Stimulated activated memory B cell treated with anti-CD40 and anti-IgM and Interleukin-4, amounts not matched to agents 10 μg/mL and 1 μg/mL and 100 μg/mL, for 72 hours (primary cell): ENCODE data around the gene RAI1.

Experiments
- ATAC-seq: fragments of 150-1000 bp; cut with Tn5 transposase; 2 replicates; pipeline ENCODE4 v1.10.0; 2021
- H3K27ac Mint-ChIP-seq: one replicate; pipeline ENCODE4 v1.8.0; 2022; ENCODE audit warnings: mild to moderate bottlenecking, mixed read lengths
- H3K27me3 Mint-ChIP-seq: one replicate; pipeline ENCODE4 v1.8.0; 2022; ENCODE audit warnings: mixed read lengths
- H3K36me3 Mint-ChIP-seq: one replicate; pipeline ENCODE4 v1.8.0; 2022; ENCODE audit warnings: mixed read lengths
- H3K4me1 Mint-ChIP-seq: one replicate; pipeline ENCODE4 v1.8.0; 2022; ENCODE audit warnings: mixed read lengths
- H3K4me3 Mint-ChIP-seq: one replicate; pipeline ENCODE4 v1.8.0; 2022; ENCODE audit warnings: mild to moderate bottlenecking, moderate library complexity, mixed read lengths
- H3K9me3 Mint-ChIP-seq: one replicate; pipeline ENCODE4 v1.8.0; 2022; ENCODE audit warnings: mixed read lengths

RAI1 gene

DNA sequence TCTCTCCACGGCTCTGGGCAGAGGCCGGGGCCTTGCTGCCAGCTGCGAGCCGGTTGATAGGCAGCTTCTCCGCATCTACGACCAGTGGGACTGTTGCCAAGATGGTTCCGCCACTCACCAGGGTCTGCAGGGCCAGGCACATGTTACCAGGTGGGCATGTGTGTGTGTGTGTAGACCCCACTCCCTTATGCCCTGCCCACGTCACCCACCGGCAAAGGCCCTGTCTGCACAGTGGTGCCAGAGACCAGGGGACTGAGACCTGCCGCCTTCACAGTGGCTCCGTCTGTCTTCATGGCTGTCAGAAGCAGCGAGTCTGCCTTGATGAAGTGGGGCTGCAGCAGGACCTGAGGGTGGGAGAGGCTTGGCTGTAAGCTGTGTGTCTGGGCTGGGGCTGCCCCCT is 137.9 kb downstream of the RAI1 start:
- peaks cover 51% of the 10 kb centered on the region for H3K4me1 Mint-ChIP-seq
- no peak for ATAC-seq
- no peaks in the 10 kb centered on the region for H3K9me3 Mint-ChIP-seq
- H3K4me3 Mint-ChIP-seq: no peak overlapping the region
- no peaks in the 10 kb centered on the region for H3K27me3 Mint-ChIP-seq
- peak overlapping the region; percentile 2 for H3K27ac Mint-ChIP-seq
- peaks cover 50% of the 10 kb centered on the region for H3K36me3 Mint-ChIP-seq

DNA sequence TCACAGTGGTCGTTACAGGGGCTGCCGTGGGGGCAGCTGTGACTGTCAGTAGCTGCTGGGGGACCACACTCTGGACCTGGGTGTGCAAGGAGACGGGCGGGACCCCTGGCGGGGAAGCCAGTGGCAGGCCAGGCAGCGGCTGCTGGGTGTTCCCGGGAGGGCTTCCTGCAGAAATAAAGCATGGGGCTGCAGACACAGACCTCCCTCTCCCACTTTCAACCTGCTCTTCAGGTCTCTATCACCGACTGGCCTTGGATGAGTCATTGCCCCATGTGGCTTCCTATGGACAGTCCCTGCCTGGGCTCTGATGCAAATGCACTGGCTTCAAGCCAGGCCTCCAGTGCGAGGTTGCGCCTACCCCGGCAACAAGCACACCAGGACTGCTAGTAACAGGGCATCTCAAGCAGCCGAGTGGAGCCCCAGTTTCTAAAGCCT is 138.3 kb downstream of the RAI1 start:
- Mint-ChIP-seq H3K27me3 (no peaks in the 10 kb centered on the region), H3K4me3 (peak overlapping the region; percentile 4), H3K9me3 (no peaks in the 10 kb centered on the region), H3K27ac (peak overlapping the region; percentile 2), H3K4me1 (peaks cover 56% of the 10 kb centered on the region), H3K36me3 (peaks cover 45% of the 10 kb centered on the region)
- peak; percentile 86 for ATAC-seq

DNA sequence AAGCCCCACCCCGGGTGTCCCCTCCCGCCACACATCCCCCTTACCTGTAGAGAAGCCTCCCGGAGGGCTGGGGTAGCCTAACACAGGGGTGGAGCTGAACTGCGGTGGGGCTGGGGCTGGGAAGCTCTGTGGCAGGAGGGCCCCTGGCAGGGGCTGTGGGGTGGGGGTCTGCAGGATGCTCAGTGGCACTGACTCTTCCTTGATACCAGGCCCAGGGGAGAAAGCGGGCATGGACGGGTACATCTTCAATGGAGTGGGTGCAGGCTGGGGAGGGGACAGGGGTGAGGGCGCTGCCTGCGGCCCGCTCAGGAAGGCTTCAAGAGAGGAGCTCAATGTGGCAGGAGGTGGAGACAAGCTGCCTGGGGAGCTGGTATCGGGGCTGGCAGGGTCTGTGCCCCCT is 138.8 kb downstream of the RAI1 start:
- Mint-ChIP-seq H3K4me1 (peaks cover 61% of the 10 kb centered on the region), H3K27ac (peak overlapping the region; percentile 2), H3K4me3 (peak overlapping the region; percentile 4), H3K36me3 (peaks cover 41% of the 10 kb centered on the region), H3K9me3 (no peaks in the 10 kb centered on the region), H3K27me3 (no peaks in the 10 kb centered on the region)
- ATAC-seq: no peak

DNA sequence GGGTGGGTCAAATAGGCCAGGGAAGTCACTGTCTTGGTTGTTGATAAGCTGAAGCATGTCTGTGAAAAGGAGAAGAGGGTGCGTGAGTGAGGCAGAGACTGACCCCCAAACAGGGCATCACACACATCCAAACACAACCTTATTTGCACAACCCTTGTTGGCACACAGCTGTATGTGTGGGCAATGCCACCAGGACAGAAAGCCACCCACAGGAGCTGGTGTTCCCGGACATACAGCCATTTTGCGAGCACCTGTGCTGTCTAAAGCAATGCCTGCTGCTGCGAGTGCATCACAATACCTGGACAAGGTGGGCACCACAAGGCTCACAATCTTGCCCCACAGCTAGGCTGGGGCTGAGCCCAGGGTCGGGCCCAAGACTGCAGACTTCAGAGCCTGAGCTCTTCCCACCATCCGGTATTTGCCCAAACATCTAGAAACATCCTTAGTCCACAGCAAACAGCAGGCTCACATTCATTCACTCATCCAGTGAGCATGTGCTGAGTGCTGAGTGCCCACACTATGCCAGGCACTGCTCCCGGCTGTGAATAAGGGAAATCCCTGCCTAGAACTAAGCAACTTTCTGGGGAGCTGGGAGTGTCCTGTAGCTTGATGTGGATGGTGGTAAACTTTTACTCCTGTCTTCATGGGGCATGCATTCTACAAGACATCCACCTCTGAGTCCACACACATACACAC is 139.4 kb downstream of the RAI1 start:
- H3K27ac Mint-ChIP-seq: no peak overlapping the region
- no peak overlapping the region for H3K4me3 Mint-ChIP-seq
- peaks cover 62% of the 10 kb centered on the region for H3K4me1 Mint-ChIP-seq
- no peaks in the 10 kb centered on the region for H3K27me3 Mint-ChIP-seq
- ATAC-seq: no peak
- peaks cover 37% of the 10 kb centered on the region for H3K36me3 Mint-ChIP-seq
- H3K9me3 Mint-ChIP-seq: no peaks in the 10 kb centered on the region

DNA sequence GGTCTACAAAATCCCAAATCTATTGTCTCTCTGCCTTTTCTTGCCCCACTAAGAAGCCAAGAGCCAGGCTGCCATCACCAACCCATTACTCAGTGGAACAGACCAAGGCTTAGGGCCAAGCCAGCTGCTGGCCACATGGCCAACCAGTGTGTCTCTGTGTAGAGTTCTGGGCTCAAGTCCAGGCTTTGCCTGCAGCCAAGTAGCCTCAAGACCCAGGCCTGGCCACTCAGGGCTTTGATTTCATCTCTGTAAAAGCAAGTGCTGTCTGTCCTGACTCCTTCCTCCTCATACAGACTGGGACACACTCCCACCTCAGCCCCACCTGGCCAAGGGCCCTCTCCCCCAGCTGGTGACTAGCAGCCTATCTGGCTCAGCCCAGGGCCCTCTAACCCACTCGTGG is 140.9 kb downstream of the RAI1 start:
- Mint-ChIP-seq H3K27ac (no peak overlapping the region), H3K36me3 (peaks cover 32% of the 10 kb centered on the region), H3K27me3 (no peaks in the 10 kb centered on the region), H3K4me3 (no peak overlapping the region), H3K4me1 (peaks cover 78% of the 10 kb centered on the region), H3K9me3 (no peaks in the 10 kb centered on the region)
- no peak for ATAC-seq

DNA sequence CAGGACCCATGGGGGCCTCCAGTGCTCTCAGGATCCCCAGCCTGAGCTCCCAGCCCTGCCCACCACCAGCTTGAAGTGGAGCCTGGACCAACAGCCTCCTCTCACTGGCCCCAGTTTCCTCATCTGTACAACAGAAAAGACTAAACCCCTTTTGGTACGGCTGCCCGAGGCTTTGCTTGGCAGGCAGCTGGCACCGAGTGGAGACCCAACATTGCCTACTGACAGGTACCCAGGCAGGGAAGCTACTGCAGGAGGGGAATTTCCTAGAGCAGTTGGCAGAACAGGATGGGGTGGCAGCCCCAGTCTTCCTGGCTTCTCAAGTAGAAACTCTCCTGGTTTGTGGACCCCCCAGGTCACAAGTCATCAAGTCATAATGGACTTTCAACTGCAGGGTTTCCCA is 141.4 kb downstream of the RAI1 start:
- H3K9me3 Mint-ChIP-seq: no peaks in the 10 kb centered on the region
- no peak overlapping the region for H3K27ac Mint-ChIP-seq
- H3K27me3 Mint-ChIP-seq: no peaks in the 10 kb centered on the region
- ATAC-seq: no peak
- peaks cover 28% of the 10 kb centered on the region for H3K36me3 Mint-ChIP-seq
- H3K4me3 Mint-ChIP-seq: no peak overlapping the region
- H3K4me1 Mint-ChIP-seq: peaks cover 78% of the 10 kb centered on the region

DNA sequence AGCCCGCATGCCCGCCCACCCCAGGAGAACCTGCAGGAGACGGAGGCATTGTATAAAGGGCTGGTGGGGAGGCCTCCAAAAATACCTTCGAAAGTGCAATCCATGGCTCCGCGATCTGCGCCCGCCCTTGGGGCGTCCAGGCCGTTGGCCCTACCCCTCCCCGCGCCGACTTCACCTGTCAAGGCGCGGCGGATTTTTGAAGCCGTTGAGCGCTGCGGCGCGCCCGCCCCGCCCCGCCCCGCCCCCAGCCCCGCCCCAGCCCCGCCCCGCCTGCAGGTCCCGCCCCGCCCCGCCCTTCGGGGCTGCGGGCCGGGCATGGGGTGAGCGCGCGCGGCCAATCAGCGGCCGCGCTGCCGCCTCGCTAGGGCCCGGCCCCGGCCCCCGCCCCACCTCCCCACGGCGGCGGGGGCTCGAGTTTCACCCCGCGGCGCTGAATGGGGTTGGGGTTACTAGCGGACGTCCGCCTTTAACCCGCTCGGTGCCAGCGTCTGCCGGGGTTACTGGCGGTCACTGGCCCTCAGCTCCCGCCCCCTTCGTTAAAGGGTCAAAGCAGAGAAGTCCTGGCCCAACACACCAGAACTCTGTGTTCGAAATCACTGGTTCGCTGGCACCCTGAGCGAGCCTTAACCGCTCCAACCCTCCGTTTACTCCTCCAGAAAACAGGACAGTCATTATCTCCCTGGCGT is 142.3 kb downstream of the RAI1 start:
- peaks cover 84% of the 10 kb centered on the region for H3K4me1 Mint-ChIP-seq
- ATAC-seq: peak; percentile 91
- H3K9me3 Mint-ChIP-seq: no peaks in the 10 kb centered on the region
- H3K27ac Mint-ChIP-seq: peak overlapping the region; percentile 67
- H3K4me3 Mint-ChIP-seq: peak overlapping the region; percentile 74
- peaks cover 31% of the 10 kb centered on the region for H3K36me3 Mint-ChIP-seq
- no peaks in the 10 kb centered on the region for H3K27me3 Mint-ChIP-seq

DNA sequence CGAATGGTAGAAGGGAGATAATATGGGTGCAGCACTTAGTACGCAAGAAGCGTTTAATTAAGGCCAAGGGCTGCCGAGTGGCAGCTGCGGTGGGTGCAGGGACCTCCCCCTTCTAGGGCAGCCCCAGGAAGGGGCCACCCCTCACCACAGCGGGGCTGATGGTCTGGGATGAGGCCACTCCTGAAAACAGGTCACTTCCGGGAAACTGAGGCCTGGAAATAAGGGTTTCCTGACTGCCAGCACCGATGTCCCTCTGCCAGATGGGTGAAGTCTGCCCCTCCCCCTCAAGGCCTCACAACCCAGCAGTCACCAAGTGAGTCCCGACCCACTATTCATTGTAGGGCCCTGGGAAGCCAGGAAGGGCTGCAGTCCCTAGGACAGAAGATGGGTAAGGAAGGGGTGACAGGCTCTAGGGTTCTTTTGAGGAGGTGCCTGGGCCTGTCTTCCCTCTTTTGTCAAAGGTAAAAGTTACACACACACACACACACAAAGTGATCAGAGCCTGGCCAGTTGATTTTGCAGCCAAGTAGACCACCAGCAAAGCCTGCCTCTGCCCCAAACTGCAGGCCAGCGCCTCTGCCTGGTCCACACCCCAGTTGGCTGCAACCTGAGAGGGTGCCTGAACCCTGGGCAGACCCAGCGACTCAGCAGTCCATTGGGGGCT is 143.0 kb downstream of the RAI1 start:
- peaks cover 24% of the 10 kb centered on the region for H3K36me3 Mint-ChIP-seq
- peak overlapping the region; percentile 74 for H3K4me3 Mint-ChIP-seq
- no peaks in the 10 kb centered on the region for H3K27me3 Mint-ChIP-seq
- peak overlapping the region; percentile 67 for H3K27ac Mint-ChIP-seq
- peak; percentile 3 for ATAC-seq
- peaks cover 77% of the 10 kb centered on the region for H3K4me1 Mint-ChIP-seq
- H3K9me3 Mint-ChIP-seq: no peaks in the 10 kb centered on the region

DNA sequence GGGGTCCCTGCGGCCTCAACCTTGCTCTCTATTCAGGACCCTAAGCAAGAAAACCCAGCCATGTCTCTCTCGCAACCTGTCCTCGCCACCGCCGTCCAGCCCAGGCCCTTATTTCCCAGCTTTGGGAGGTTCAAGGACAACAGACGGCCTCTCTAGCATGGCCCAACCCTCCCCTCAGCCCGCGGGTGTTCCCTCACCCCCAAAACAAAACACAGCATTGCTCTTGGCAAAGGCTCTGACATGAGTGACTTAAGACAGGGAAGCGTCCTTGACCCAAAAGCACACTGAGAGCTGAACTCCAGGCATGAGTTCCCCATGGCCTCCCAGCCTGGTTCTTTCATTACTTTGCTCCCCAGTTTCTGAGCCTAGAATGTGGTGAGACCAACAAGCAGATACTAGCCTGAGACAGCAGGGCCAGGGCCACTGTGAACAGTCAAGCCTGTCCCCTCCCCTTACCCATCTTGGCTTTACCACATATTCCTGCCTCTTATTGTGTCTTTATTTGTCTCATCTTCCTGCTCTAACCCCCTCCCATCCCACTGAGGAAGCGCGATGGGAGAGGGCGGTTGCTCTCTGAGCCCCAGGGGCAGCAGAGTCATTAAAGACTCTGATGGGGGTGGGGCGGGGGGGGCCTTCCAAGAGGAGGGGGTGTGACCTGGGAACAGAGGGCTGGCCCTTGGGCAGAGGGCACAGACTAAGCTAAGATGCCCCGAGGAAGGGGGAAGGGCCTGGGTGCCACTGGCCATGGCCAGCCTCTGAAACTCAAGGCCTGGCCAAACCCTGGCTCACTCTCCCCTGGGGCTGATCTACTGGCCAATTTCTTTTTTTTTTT is 143.7 kb downstream of the RAI1 start:
- Mint-ChIP-seq H3K4me3 (peak overlapping the region; percentile 11), H3K27me3 (no peaks in the 10 kb centered on the region), H3K9me3 (no peaks in the 10 kb centered on the region), H3K27ac (peak overlapping the region; percentile 67), H3K36me3 (peaks cover 17% of the 10 kb centered on the region), H3K4me1 (peaks cover 70% of the 10 kb centered on the region)
- ATAC-seq: no peak

DNA sequence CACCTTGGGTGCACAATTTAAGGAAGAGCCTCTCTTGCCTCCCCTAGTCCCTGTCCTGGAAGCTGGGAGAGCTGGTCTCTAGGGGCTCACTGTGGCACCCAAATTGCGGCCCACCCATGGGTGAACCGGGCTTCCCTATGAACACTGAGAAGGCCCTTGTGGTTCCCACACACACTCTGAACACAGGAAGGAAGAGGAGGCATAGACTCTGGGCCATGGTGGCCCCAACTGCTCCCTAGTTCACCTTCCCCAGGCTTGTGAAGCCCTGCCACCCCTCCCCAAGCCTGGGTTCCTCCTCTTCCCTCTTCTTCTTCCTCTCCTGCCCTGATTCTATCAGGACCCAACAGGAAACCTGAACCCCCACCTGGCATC is 145.1 kb downstream of the RAI1 start:
- Mint-ChIP-seq H3K27ac (peak overlapping the region; percentile 6), H3K4me1 (peaks cover 64% of the 10 kb centered on the region), H3K27me3 (no peaks in the 10 kb centered on the region), H3K4me3 (no peak overlapping the region), H3K36me3 (peaks cover 17% of the 10 kb centered on the region), H3K9me3 (no peaks in the 10 kb centered on the region)
- no peak for ATAC-seq

DNA sequence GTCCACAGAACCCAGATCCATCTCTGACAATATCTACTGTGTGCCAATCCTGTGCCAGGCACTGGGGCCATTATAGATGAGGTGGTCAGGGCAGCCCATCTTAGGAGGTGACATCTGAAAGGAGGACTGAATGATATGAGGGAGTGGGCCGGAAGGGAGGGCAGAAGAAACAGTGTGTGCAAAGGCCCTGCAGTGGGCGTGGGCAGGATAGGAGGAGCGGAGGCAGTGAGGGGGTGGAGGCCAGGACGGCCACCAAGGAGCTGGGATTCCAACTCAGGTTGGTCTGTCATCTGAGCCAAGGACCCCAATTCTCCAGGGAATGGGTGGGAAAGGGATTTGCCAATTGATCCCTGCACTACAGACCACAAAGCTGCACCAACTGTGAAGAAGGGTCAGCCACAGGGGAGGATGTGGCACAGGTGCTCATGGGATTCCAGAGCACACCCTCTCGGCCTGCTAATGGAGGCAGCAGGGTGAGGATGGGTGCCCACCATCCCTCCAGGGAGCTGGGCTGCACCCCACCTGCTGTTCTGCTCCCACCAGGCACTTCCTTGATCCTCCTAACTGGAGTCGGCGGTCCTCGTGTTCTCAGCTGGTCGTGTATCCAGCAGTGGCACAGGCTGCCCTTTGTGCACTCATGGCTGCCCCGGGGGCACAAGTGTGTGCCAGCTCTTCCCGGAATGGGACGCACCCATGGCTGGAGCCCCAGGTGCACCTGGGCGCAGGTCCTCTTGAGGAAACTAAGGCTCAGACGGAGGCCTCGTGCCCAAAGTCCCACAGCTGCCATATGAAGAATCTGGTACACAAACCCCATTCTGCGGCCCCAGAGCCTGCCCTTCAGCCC is 145.9 kb downstream of the RAI1 start:
- H3K9me3 Mint-ChIP-seq: no peaks in the 10 kb centered on the region
- no peaks in the 10 kb centered on the region for H3K27me3 Mint-ChIP-seq
- peaks cover 19% of the 10 kb centered on the region for H3K36me3 Mint-ChIP-seq
- H3K4me1 Mint-ChIP-seq: peaks cover 57% of the 10 kb centered on the region
- no peak for ATAC-seq
- peak overlapping the region; percentile 6 for H3K27ac Mint-ChIP-seq
- no peak overlapping the region for H3K4me3 Mint-ChIP-seq

DNA sequence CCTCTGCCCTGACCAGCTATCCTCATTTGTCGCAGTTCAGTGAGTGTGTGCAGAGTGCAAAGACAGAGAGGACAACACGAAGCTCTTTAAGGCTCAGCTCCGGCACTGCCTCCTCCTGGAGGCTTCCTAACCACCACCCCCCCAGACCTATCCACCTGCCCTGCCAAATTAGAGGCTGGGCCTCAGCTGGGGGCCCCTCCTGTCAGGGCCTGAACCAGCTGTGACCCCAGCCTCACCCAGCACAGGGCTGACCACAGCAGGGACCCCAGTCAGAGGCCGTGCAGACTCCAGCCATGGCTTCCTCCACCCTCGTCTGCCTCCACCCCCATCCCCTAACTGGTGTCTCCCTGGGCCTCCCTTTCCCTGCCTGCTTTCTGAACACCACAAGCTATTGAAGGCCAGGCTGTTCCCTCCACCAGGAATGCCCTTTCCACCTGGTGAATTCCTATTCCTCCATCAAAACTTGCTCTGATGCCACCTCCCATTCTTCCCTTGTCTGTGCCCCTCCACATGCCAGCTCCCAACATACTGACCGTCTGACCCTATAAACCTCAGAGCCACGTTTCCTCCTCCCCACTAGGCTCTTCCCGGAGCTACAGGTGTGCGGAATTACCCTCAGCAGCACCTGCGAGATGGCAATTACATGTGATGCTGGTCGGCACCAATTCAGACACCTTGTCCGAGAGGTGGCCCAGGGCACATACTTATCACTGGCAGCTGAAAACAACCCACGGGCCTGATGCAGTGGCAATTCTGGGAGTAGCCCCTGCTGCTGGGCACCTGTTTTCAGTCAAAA is 146.8 kb downstream of the RAI1 start:
- no peak for ATAC-seq
- Mint-ChIP-seq H3K36me3 (peaks cover 23% of the 10 kb centered on the region), H3K27ac (no peak overlapping the region), H3K9me3 (no peaks in the 10 kb centered on the region), H3K4me1 (peaks cover 55% of the 10 kb centered on the region), H3K4me3 (no peak overlapping the region), H3K27me3 (no peaks in the 10 kb centered on the region)

DNA sequence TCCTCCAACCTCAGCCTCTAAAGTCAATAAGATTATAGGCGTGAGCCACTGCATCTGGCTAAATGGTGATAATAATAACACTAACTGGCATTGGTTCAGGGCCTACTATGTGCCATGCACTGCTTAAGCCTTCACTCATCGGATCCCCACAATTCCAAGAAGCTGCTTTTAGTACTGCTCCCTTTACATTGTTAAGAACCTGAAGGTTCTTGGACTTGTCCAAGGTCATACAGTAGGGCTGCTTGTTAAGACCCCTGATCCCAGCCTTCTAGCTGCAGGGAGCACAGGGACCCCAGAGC is 149.0 kb downstream of the RAI1 start:
- Mint-ChIP-seq H3K27me3 (no peaks in the 10 kb centered on the region), H3K4me1 (peaks cover 55% of the 10 kb centered on the region), H3K4me3 (no peak overlapping the region), H3K27ac (no peak overlapping the region), H3K36me3 (peaks cover 30% of the 10 kb centered on the region), H3K9me3 (no peaks in the 10 kb centered on the region)
- no peak for ATAC-seq

DNA sequence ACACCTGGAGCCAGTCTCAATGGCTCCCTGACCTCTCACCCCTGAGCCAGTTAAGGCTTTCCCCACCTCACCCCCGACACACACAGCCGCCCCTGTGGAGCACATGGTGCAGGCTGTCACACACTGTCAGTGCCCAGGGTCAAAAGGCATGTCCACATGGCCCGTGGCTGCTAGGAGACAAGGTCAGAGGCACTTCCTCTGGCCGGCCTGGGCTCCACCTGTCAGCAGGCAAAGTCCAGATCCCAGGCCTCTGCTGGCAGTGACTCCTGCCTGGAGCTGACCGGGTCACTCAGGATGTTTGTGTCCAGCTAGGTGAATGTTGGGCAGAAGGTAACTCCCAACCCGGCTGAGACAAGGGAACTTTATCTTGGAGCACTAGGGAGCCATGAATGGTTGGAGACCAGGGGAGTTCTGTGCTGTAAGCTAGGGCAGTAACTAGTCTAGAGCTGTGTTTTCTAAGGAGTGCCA is 149.5 kb downstream of the RAI1 start:
- H3K9me3 Mint-ChIP-seq: no peaks in the 10 kb centered on the region
- no peak overlapping the region for H3K4me3 Mint-ChIP-seq
- peaks cover 58% of the 10 kb centered on the region for H3K4me1 Mint-ChIP-seq
- no peaks in the 10 kb centered on the region for H3K27me3 Mint-ChIP-seq
- peaks cover 29% of the 10 kb centered on the region for H3K36me3 Mint-ChIP-seq
- H3K27ac Mint-ChIP-seq: no peak overlapping the region
- ATAC-seq: no peak
